ENCODE results near the gene MVB12B.

MVB12B gene

DNA sequence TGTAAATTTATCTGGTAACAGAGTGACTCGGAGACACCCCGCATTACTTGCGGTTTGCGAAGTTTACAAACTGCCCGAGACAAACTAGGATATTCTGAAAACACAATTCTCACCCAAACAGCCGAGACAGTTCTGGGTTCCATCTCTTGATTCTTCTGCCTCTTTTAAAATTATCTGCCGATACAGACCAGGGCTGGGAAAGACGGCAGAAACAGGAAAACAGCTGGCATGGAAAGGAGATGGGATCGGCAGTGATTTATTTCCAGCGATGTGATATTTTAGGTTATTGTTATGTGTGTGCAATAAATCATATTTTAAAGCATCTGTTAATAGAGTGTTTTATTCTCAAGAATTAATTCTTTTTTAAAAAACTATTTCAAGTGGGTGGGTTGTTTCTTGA is 193.8 kb downstream of the MVB12B start:
- DNase-seq (ENCODE audit: low read depth): no peak

DNA sequence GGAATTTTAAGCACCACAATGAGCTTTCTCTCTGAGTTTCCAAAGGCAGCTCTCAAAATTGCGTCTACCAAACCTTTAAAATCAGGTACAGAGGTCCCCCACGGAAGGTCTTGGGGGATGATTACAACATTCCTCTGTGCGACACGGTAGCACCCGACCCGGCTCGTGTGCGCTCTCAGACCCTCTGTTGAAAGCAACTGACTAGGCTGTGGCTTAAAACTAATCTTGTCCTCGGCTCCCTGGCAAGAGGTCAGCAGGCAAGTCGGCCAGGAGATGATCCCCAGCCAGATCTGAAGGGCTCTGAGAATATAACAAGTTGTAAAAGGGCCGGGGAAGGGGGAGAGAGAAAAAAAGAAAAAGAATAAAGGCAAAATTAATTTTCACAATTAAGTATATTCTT is 194.5 kb downstream of the MVB12B start:
- DNase-seq (ENCODE audit: low read depth): no peak

DNA sequence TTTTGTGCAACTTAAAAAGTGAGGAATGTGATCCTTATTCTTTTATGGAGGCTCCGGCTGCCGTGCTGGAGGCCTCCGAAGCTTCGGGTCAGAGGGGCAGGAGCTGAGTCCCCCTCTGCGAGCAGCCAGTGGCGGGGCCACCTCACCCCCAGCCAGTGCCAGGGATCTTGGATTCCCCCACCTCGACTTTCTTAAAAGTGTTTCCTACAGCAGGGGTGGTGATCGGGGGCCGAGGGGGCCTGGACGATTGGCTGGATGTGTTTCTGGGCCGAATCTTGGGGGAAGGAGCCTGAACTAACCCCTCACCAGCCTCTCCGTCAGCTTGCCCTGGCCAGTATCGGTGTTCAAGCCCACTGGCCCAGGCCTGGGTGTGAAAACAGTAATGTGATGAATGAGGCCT is 194.9 kb downstream of the MVB12B start:
- DNase-seq (ENCODE audit: low read depth): no peak

GRCh38 chr9:126521976-126522590 is 195.5 kb downstream of the MVB12B start:
- no peak for DNase-seq (ENCODE audit: low read depth)

GRCh38 chr9:126522612-126523356 is 196.2 kb downstream of the MVB12B start:
- no peak for DNase-seq (ENCODE audit: low read depth)

GRCh38 chr9:126523611-126524111 is 197.0 kb downstream of the MVB12B start:
- DNase-seq (ENCODE audit: low read depth): no peak

DNA sequence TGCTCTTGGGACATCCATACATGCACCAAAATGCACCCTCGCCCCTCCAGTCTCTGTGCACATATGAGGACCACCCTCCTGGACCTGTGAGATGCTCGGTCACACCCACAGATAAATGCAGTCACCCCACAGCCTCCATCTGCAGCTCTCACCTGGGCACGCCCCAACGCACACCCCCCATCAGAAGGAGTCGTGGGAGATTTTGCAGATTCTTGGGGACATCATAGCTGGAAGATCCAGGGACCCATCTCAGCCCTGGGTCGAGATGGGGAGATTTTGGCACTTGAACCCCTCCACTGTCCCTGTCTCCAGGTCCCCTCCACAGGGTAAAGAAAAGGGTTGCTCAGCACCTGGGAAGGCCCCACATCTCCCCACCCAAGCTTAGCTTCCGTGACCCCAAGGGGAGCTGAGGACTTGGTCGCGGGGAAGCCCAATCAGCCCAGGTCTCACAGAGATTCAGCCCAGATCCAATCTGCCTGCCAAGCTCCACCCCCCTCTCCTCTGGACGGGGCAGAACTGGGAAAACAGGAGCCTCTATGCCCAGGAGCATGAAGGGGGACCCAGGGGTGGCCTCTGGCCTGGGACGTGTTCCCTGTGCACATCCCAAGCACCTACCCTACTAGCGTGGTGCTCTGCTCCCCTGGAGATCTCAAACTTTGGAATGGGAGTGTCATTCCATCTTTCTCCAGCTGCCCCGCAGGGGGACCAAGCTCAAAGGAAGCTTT is 197.9 kb downstream of the MVB12B start:
- DNase-seq (ENCODE audit: low read depth): no peak

DNA sequence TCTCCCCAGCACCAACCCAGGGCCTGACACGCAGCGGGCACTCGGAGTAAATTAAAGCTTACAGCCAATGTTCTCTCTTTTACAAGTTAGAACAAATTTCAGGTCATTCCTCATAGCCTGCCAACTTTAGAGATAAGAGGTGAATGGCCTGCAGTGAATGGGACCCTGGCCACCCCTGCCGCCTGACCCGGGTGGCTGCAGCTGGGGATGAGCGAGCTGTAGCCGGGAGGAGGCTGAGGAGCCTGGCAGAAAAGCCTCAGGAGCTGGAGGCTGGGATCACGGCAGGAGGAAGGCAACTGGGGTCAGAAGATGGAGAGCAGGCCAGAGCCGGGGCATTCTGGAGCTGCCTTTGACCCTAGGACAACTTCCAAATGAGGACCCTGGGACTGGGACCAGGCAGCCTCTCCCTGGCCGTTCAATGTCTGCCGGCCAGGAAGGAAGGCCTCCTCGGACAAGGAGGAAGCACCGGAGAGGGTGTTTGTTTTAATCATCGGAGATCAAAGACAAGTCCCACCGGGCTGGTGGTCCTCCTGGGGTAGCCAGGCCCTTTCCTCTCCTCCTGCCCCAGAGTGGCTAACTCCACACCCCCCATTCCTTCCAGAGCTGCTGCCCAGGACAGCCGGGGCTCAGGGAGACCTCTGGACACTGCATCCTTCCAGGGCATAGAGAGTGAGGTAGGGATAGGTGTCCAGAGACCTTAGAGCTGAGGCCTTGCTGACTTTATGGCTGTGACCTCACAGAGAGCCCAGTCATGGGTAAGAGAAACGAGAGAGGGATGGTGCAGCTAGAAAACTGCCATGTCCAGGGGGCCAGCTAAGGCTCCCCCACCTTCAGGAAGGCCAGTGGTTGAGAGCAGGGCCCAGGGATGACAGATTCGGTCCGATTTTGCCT is 199.8 kb downstream of the MVB12B start:
- no peak for DNase-seq (ENCODE audit: low read depth)

DNA sequence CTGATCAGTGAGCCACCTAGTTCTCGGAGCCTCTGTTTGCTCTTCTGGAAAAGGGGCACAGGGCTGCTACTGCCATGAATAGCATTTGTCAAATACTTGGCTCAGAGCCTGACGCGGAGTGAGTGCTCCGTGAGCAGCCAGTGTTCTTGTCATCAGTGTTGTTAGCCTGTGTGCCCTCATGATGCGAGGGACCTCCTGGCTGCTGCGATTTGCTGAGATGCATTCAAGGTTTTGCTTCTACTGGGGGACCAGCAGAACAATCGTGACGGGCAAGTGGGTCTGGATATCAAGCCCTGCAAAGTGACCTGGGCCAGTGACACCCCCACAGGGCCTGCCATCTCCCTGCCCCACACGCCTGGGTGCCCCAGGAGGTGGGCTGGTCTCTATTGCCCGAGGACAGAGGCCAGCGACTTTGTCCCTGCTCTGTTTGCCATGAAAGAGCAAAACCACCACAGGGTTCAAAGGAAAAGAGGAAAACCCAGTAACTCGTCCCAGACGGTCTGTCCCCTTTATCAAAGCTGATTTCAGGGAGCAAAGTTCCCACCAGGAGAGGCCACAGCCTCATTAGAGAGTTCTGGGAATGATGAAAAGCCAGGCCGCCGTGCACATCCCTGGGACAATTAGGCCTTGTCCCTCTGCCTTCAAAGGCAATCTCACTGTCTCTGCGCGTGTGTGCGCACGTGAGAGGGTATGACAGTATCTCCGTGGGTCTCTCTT is 200.6 kb downstream of the MVB12B start:
- DNase-seq (ENCODE audit: low read depth): no peak

GRCh38 chr9:126528111-126528510 is 201.5 kb downstream of the MVB12B start:
- no peak for DNase-seq (ENCODE audit: low read depth)

DNA sequence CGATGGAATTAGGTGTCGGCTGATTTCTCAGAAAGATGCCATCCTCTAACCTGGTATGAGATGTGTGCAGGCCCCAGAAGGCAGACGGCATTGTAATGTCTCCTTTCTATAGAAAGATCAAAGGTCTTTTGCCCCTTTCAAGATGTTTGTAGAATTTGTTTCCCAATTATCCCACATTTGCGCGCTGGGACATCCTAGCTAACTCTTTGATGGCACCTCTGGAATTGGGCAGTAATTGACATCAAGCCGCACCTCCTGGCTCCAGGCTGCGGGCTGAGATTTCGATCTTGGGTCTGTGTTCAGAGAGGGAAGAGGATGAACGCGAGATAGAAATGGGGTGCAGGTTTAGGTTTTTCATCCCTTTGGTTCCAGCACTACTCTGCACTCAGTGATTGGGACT is 202.3 kb downstream of the MVB12B start:
- no peak for DNase-seq (ENCODE audit: low read depth)

DNA sequence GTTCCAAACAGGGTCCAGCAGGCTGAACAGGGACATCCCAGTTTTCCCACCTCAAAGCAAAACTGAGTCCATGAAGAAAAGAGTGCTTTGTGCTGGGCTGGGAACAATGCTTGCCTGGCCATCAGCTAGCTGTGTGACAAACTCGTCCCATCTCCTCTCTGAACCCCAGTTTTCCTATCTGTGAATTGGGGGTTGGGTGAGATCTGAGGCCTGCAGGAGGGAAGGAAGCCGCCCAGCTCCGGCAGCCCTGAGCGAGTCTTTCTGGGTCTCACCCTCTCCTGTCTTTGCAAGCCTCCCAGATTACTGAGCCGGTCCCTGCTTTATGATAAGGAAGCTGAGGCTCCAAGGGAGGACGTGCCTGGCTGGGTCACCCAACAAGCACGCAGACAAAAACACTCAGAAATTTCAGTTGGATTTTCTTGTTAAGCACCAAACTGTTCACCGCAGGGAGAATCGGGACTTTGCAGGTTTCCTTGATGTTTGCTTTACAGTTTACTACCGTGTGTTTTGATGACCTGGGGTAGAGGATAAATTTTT is 204.5 kb downstream of the MVB12B start:
- no peak for DNase-seq (ENCODE audit: low read depth)

DNA sequence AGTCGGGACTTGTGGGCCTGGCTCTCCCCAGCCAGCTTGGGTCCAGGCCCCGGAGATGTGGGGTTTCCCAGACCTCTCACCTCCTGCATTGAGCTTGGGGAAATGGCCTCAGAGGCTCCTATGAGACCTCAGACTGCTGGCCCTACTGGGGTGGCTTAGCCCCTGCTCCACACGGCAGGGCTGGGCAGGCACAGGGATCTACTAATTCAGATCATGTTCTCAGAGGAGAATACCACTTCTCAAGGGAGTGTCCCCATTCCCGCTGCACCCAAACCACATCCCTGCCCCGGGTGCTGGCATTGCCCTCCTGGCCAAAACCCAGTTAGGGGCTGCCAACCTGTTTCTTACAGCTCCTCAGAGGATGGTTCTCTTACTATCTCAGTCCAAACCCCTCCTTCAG is 205.0 kb downstream of the MVB12B start:
- no peak for DNase-seq (ENCODE audit: low read depth)

- no peak for DNase-seq (ENCODE audit: low read depth)
Observed at GRCh38 chr9:126532019-126532462, 205.4 kb downstream of the MVB12B start.

DNA sequence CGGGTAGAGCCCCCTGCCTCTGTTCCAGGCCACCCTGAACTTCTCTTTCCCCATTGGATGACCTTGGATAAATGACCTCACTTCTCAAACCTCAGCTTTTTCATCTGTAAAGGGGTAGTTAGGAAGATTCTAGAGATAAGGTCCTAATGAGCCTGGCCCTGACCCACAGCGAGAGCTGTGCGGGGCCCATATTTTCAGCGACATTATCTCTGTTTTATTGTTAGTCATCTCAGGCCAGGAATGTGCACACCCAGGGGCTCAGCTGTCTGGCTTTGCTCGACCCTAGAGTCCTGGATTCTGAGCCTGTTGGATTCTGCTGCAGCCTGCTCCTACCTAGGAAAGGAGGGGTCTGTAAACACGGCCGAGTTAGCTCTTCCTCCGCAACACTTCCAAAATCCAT is 205.9 kb downstream of the MVB12B start:
- DNase-seq (ENCODE audit: low read depth): no peak

DNA sequence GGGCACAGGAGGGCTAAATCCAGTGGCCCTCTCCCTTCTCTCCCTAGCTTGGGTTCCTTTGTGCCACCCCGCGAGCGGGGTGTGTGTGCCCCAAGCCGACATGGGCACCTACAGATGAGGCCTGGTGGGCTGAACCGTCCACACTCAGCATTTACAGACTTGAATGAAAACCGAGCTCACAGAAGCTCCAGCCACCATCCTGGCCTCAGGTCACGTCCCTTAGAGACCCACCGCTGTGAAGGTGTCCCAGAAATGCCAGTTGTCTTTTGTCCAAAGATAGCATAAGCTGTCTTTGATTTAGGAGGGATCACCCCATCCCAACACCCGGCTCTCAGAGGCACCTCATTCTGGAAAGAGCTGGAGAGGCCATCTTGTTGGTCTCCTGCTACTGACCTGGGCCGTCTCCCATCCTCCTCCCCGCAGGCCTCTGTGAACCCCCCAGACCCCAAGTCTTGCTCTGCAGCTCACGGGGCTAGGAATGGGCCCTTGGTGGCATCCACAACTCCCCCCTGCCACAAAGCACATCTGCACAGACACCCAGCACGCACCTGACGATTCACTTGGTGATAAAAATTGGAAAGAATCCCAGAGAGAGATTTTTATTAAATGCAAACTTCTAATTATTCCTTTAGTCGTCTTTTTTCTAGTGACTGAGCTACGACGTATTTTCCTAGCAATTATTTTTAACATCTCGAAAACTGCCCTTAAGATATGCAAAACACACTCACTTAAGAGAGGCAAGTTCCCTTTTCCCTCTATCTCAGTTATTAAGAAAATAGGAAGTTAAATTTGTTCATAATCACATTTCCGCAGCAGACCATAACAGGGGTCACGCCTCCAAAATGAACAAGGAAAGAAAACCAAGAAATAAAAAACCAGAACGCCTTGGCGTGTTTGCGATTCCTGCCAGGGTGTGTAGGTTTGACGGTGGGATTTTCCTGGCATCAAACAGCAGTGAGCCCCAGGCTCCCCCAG is 206.6 kb downstream of the MVB12B start:
- DNase-seq (ENCODE audit: low read depth): no peak

- no peak for DNase-seq (ENCODE audit: low read depth)
Observed at GRCh38 chr9:126533926-126534310, 207.3 kb downstream of the MVB12B start.

GRCh38 chr9:126534431-126535186 is 208.0 kb downstream of the MVB12B start:
- DNase-seq (ENCODE audit: low read depth): no peak

GRCh38 chr9:126536131-126536530 is 209.5 kb downstream of the MVB12B start:
- DNase-seq (ENCODE audit: low read depth): no peak

Measured in activated gamma-delta T cell treated with anti-CD3 and anti-CD28 coated beads, Interleukin-2, amount 50 U/mL, for 16 hours (primary cell).